ENCODE measurements around the gene TAPBP.
"Not testable (repeated sequence)": the region's sequence is repeated elsewhere in the genome, so short reads cannot be mapped to it uniquely, and the experiment has no call there.

Gene TAPBP

DNA sequence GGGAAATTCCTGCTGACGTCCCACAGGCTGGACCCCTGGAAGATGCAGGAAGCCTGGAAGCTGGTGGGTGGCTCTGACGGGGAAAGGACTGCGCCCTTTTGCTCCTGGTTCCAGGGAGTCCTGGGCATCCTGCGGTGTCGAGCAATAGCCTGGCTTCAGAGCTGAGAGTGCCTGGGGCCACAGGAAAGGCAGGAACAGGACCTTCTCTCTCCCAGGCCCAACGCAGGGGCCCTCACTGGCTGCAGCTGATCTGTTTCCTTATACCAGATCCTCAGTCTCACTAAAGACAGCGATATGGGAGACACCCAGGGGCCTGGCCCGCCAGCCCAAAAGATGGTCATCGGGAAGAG is 35.5 kb downstream of the TAPBP start:
- DNase-seq (ENCODE audit: insufficient read length, low spot score): no peak
- FAIRE-seq: no peak

GRCh38 chr6:33277663-33278391 is 36.1 kb downstream of the TAPBP start:
- no peak for DNase-seq (ENCODE audit: insufficient read length, low spot score)
- no peak for FAIRE-seq

GRCh38 chr6:33276864-33277662 is 36.8 kb downstream of the TAPBP start, which contains the start of gene B3GALT4:
Gene B3GALT4 (plus strand): TSS chr6:33277123. CDS start chr6:33277420, 297 bp downstream.
- DNase-seq (ENCODE audit: insufficient read length, low spot score): no peak
- FAIRE-seq: peak; percentile 45

DNA sequence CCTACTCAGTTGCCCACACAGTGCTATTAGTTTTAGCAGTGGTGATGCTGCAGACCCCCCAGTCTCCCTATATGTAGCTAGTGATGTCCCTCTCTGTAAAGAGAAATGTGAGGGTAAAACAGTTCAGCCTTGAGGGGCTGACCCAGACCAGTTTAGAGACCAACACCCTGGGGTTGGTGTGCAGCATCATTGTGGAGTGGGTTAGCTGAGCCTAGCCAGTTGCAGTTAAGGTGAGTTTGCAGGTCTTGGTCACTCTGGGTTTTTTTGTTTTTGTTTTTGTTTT is 37.4 kb downstream of the TAPBP start:
- DNase-seq (ENCODE audit: insufficient read length, low spot score) (no peak), FAIRE-seq (no peak)

DNA sequence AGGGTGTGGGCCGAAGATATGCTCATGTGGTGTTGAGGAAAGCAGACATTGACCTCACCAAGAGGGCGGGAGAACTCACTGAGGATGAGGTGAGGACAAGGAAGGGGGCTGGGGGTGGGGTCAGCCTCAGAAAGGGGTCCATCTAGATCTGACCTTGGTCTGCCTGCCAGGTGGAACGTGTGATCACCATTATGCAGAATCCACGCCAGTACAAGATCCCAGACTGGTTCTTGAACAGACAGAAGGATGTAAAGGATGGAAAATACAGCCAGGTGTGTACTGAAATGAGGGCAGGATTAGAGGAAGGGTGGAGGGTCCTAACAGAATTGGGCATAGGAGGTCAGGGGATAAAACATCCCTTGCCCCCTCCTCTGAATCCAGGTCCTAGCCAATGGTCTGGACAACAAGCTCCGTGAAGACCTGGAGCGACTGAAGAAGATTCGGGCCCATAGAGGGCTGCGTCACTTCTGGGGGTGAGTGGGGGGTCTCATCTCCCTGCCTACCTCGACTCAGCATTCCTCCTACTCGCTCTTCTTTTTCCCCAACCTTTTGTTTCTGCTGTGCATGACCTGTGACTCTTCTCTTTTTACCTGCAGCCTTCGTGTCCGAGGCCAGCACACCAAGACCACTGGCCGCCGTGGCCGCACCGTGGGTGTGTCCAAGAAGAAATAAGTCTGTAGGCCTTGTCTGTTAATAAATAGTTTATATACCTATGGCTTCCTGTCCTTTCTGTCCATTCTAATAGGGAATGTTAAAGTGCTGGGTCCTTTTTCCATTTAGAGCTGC is 37.9 kb downstream of the TAPBP start:
- FAIRE-seq; DNase-seq (ENCODE audit: insufficient read length, low spot score): not testable (repeated sequence)

GRCh38 chr6:33273924-33274902 is 39.7 kb downstream of the TAPBP start:
- DNase-seq (ENCODE audit: insufficient read length, low spot score) (no peak), FAIRE-seq (no peak)

DNA sequence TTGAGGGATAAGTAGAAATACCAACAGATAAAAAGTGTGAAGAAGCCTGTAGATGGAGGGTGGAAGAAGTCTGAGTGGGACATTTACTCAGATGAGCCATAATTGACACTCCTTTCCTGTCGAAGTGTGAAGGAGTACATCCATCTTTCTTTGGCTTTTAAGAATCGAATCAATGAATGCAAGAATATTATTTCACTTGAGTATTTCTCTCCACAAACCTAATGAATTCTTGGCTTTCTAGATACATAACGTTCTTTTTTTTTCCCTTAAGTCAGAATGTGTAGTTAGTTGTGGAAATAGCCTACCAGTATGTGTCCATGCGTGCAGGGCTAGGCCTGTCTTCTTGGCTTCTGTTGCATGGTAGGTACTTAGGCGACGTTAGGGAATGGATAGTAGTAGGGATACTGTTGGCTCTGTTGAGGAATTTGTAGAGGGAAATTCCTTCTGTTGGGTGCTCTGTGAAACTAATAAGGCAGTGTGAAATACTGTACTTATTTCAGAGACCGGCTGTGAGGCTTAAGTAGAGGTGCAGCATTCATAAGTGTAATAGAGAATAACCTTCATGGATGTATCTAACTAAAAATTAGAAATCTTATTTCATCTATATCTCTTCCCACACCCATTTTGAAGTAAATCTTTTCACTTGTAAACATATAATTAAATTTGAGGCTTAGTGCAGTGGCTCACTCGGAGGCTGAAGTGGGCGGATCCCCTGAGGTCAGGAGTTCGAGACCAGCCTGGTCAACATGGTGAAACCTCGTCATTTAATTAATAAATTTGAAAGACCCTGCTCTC is 40.6 kb downstream of the TAPBP start:
- no peak for DNase-seq (ENCODE audit: insufficient read length, low spot score)
- no peak for FAIRE-seq

DNA sequence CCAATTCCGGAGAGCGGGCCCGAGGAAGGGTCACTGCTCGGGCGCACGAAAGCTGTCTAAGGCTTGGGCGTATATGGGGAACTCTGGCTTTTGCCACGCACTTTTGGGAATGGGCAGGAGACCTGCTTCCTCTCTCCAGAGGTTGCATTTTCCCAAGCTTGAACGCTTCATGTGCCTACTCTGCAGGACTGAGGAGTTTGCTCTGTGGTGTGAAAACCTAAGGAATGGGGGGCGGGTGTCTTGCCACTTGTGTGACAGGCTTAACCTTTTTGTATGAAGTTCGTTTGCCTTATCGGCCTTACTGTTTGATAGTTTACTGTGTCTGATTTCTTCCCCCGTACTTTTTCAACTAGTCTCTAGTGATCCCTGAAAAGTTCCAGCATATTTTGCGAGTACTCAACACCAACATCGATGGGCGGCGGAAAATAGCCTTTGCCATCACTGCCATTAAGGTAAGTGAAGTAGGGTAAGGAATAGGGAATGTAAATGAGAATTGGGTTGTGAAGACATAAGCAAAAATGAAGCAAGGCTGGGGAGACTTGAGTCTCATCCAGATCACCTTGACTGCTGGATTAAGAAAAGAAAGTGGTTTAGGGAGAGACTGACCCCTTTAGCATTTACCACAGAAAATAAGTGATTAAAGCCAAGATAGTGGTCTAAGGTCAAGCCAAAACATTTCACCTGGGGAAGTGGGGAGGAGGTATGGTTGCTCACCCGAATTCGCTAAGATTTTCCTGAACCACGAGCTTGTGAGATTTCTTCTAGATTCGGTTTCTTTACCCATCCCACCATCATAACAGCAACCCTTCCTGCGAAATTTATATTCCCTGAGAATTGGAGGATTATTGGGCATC is 41.4 kb downstream of the TAPBP start:
- no peak for FAIRE-seq

GRCh38 chr6:33271468-33272274 is 42.2 kb downstream of the TAPBP start, which contains the start of the genes RPS18 and VPS52:
Gene RPS18 (plus strand): TSS chr6:33272075. CDS start chr6:33272120, 45 bp downstream.
Gene VPS52 (minus strand): TSS chr6:33271876. CDS start chr6:33271675, 201 bp downstream.
- FAIRE-seq: peak; percentile 97
- peak; percentile 73 for DNase-seq (ENCODE audit: insufficient read length, low spot score)

More for the DNA sequence above, 41.4 kb downstream of the TAPBP start:
- no peak for DNase-seq (ENCODE audit: insufficient read length, low spot score)

GRCh38 chr6:33271117-33271467 is 42.8 kb downstream of the TAPBP start:
- FAIRE-seq: no peak
- DNase-seq (ENCODE audit: insufficient read length, low spot score): no peak

GRCh38 chr6:33264015-33264414 is 49.9 kb downstream of the TAPBP start:
- DNase-seq (ENCODE audit: insufficient read length, low spot score): no peak
- no peak for FAIRE-seq

DNA sequence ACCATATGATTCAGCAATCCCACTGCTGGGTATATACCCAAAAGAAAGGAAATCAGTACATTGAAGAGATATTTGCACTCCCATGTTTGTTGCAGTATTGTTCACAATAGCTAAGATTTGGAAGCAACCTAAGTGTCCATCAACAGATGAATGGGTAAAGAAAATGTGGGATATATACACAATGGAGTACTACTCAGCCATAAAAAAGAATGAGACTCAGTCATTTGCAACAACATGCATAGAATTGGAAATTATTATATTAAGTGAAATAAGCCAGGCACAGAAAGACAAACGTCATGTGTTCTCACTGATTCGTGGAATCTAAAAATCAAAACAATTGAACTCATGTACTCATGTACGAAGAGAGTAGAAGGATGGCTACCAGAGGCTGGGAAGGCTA is 51.4 kb downstream of the TAPBP start:
- FAIRE-seq; DNase-seq (ENCODE audit: insufficient read length, low spot score): not testable (repeated sequence)

DNA sequence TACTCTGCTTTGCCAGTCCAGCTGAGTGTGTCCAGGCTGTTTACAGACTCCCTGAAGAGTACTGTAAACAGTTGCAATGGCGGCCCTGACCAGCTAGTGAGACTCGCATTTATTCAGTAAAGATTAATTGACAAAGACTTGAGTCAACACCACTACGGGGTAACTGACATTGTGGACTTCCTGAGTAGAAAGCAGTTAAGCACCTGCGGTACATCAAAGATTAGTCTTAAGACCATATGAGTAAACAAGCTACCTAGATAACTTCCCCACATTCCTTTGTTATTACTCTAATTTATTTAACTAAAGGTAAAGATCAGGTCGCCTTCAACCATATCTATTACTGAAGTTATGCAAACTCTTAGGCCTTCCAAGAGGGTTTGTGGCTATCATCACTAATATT is 54.8 kb downstream of the TAPBP start:
- DNase-seq (ENCODE audit: insufficient read length, low spot score) (no peak), FAIRE-seq (no peak)

GRCh38 chr6:33254591-33254990 is 59.3 kb downstream of the TAPBP start:
- no peak for FAIRE-seq
- no peak for DNase-seq (ENCODE audit: insufficient read length, low spot score)

GRCh38 chr6:33252759-33253158 is 61.1 kb downstream of the TAPBP start:
- DNase-seq (ENCODE audit: insufficient read length, low spot score) (no peak), FAIRE-seq (no peak)

GRCh38 chr6:33251395-33252012 is 62.4 kb downstream of the TAPBP start:
- no peak for DNase-seq (ENCODE audit: insufficient read length, low spot score)
- no peak for FAIRE-seq

DNA sequence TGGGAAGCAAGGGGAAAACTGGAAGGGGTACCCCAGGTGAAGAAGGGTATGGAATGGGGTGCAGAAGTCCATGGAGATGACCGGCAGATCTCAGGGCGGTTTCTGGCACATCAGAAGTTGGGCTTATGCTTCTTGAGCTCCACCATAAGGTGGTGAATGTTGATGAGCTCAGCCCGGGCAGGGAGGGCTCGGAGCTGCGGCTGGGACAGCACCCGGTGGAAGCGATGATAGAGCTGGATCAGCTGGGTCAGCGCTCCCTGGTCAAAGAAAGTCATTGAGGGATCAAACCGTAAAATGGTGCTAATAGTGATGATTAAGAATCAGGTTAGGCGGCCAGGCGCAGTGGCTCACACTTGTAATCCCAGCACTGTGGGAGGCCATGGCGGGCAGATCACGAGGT is 63.1 kb downstream of the TAPBP start:
- no peak for FAIRE-seq
- DNase-seq (ENCODE audit: insufficient read length, low spot score): no peak
